Kidney epithelial cell (primary cell): ENCODE results near the gene HHAT. TPM values are rescaled to one million over a fixed set of nuclear protein-coding genes. Genes with fewer than 3 reads are reported as not detected.
A peak's percentile ranks its signal among the peaks of the same experiment; 100 is the strongest.

Experiments used
- DNase-seq: peaks from one replicate; pipeline ENCODE4 v3.0.0-alpha.2; 2010; ENCODE audit warnings: low read depth
- H3K27me3 ChIP-seq: 2 replicates; pipeline ENCODE4 v1.6.0; 2011; ENCODE audit warnings: low read length; ENCODE audit not compliant: control insufficient read depth, insufficient read depth
- H3K36me3 ChIP-seq: 2 replicates; pipeline ENCODE4 v1.5.1; 2011; ENCODE audit warnings: low read length; ENCODE audit not compliant: control insufficient read depth, insufficient read depth
- H3K4me3 ChIP-seq: 2 replicates; pipeline ENCODE4 v1.5.1; 2011; ENCODE audit warnings: low read depth, mild to moderate bottlenecking, control low read depth, low read length
- CTCF ChIP-seq: IDR thresholded peaks from 2 replicates; pipeline ENCODE4 v1.5.1; 2011; ENCODE audit warnings: mild to moderate bottlenecking, moderate library complexity, low read length, control low read depth, inconsistent platforms; ENCODE audit not compliant: insufficient read depth, poor library complexity, severe bottlenecking
- total RNA-seq: library from RNA; depleted of rRNA; stranded (reverse); fragments of >200 nt; gene quantifications from 2 replicates; pipeline ENCODE4 v1.2.3, GENCODE V29; 2015

Gene HHAT
- total RNA-seq, 1 donor from 2014 or later: 15.0 TPM

GRCh38 chr1:210582205-210582970 lies 253.7 kb downstream of the HHAT start:
- Histone ChIP-seq H3K27me3 (no peaks in the 10 kb centered on the region), H3K4me3 (no peak overlapping the region), H3K36me3 (no peaks in the 10 kb centered on the region)
- no peak for TF ChIP-seq CTCF
- DNase-seq: no peak

- peak; percentile 39 for DNase-seq
- Histone ChIP-seq H3K36me3 (no peaks in the 10 kb centered on the region), H3K4me3 (no peak overlapping the region), H3K27me3 (no peaks in the 10 kb centered on the region)
- peak; percentile 82 for TF ChIP-seq CTCF
These were observed 255.9 kb downstream of the HHAT start for GRCh38 chr1:210584439-210585113.

- no peaks in the 10 kb centered on the region for H3K36me3 ChIP-seq
- no peak for TF ChIP-seq CTCF
- H3K27me3 ChIP-seq: no peaks in the 10 kb centered on the region
- no peak overlapping the region for H3K4me3 ChIP-seq
- DNase-seq: no peak
These were observed 258.1 kb downstream of the HHAT start for GRCh38 chr1:210586771-210587170.

GRCh38 chr1:210587566-210587965 lies 258.9 kb downstream of the HHAT start:
- Histone ChIP-seq H3K4me3 (no peak overlapping the region), H3K36me3 (no peaks in the 10 kb centered on the region), H3K27me3 (no peaks in the 10 kb centered on the region)
- no peak for DNase-seq
- no peak for TF ChIP-seq CTCF

GRCh38 chr1:210588357-210588756 lies 259.7 kb downstream of the HHAT start:
- no peak for DNase-seq
- H3K4me3 ChIP-seq: no peak overlapping the region
- H3K36me3 ChIP-seq: no peaks in the 10 kb centered on the region
- no peak for TF ChIP-seq CTCF
- no peaks in the 10 kb centered on the region for H3K27me3 ChIP-seq
